ENCODE data around the gene UNC13A. TPM values are rescaled to one million over a fixed set of nuclear protein-coding genes. Genes with fewer than 3 reads are reported as not detected.
A peak's percentile ranks its signal among the peaks of the same experiment; 100 is the strongest.

Gene UNC13A
- total RNA-seq (2021), result 40.7 to 42.9 TPM (median 41.1 TPM) in 3 replicates
- percentile 58 among the genes with signal in this experiment for Bru-seq, nascent RNA
- long read RNA-seq, experiment 1, partial matches to known transcripts, result 7 of 85 reads
- long read RNA-seq, experiment 1, other reads (novel, unspliced or antisense), result 77 of 85 reads
- long read RNA-seq, experiment 2, partial matches to known transcripts, result 1 of 33 reads
- long read RNA-seq, experiment 2, other reads (novel, unspliced or antisense), result 32 of 33 reads
- long read RNA-seq, experiment 3, result 0 reads

GRCh38 chr19:17687857-17688784 lies at the start of gene UNC13A:
Gene UNC13A (minus strand): TSS chr19:17688354. CDS start chr19:17688199, 155 bp downstream.
- peak; percentile 24 for ATAC-seq
- Mint-ChIP-seq H3K36me3 (peaks cover 3% of the 10 kb centered on the region; the same call in 1 of the 2 replicates), H3K9me3 (no peaks in the 10 kb centered on the region), H3K27me3 (ENCODE audit: low read depth) (no peaks in the 10 kb centered on the region; the same call in 1 of the 2 replicates), H3K27ac (peak within 1 kb of the TSS; percentile 93), H3K4me1 (peaks cover 15% of the 10 kb centered on the region), H3K4me3 (peak within 1 kb of the TSS; percentile 99)
- peak; percentile 89 for DNase-seq (ENCODE audit: low spot score)
- POLR2A ChIA-PET, result interaction anchor here (0.6 to 1.1 kb wide), 4 partner anchors 10 to 82 kb away, joined by 3 to 4 read pairs (median 3); partner anchors contain the start of gene MAP1S
- CTCF ChIA-PET, result interaction anchor here (0.6 to 1.9 kb wide), 9 partner anchors 9 to 176 kb away, joined by 3 to 16 read pairs (median 3); partner anchors contain the start of gene PGLS
- no peak for TF ChIP-seq ZNF532 (CRISPR knock-in tag; IDR thresholded peaks at IDR 0.05; ENCODE audit: borderline replicate concordance)
- peak; percentile 44; the same call in 1 of the 2 replicates for TF ChIP-seq TEAD4 (CRISPR knock-in tag; IDR thresholded peaks at IDR 0.05)
- peak; percentile 79; the same call in 1 of the 2 replicates for TF ChIP-seq SMAD3 (CRISPR knock-in tag; IDR thresholded peaks at IDR 0.05; ENCODE audit: borderline replicate concordance)
- TF ChIP-seq ZNF671 (CRISPR knock-in tag; IDR thresholded peaks at IDR 0.05), result no peak
- no peak for TF ChIP-seq HMGA2 (CRISPR knock-in tag; IDR thresholded peaks at IDR 0.05)
- TF ChIP-seq ZNF232 (CRISPR knock-in tag; IDR thresholded peaks at IDR 0.05), result peak; percentile 87; the same call in 1 of the 2 replicates
- TF ChIP-seq TEAD1 (CRISPR knock-in tag; IDR thresholded peaks at IDR 0.05), result peak; percentile 86
- TF ChIP-seq ELF4 (CRISPR knock-in tag; IDR thresholded peaks at IDR 0.05; ENCODE audit: low read depth), result 0 out of 2 replicates have a peak, but pooled peaks have one; percentile 49
- TF ChIP-seq, protein P1, sequence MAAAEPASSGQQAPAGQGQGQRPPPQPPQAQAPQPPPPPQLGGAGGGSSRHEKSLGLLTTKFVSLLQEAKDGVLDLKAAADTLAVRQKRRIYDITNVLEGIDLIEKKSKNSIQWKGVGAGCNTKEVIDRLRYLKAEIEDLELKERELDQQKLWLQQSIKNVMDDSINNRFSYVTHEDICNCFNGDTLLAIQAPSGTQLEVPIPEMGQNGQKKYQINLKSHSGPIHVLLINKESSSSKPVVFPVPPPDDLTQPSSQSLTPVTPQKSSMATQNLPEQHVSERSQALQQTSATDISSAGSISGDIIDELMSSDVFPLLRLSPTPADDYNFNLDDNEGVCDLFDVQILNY (CRISPR knock-in tag; IDR thresholded peaks at IDR 0.05), result peak; percentile 76; the same call in 1 of the 2 replicates
- TF ChIP-seq AR (CRISPR knock-in tag; IDR thresholded peaks at IDR 0.05), result no peak
- no peak for TF ChIP-seq ZNF396 (CRISPR knock-in tag; IDR thresholded peaks at IDR 0.05; ENCODE audit: borderline replicate concordance)
- TF ChIP-seq, protein P2, sequence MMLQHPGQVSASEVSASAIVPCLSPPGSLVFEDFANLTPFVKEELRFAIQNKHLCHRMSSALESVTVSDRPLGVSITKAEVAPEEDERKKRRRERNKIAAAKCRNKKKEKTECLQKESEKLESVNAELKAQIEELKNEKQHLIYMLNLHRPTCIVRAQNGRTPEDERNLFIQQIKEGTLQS (CRISPR knock-in tag; conservative IDR thresholded peaks at IDR 0.05), result no peak
- peak; percentile 73; the same call in 1 of the 2 replicates for TF ChIP-seq CREM (CRISPR knock-in tag; IDR thresholded peaks at IDR 0.05)
- TF ChIP-seq, protein P3, sequence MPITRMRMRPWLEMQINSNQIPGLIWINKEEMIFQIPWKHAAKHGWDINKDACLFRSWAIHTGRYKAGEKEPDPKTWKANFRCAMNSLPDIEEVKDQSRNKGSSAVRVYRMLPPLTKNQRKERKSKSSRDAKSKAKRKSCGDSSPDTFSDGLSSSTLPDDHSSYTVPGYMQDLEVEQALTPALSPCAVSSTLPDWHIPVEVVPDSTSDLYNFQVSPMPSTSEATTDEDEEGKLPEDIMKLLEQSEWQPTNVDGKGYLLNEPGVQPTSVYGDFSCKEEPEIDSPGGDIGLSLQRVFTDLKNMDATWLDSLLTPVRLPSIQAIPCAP (CRISPR knock-in tag; IDR thresholded peaks at IDR 0.05), result no peak
- peak; percentile 71; the same call in 1 of the 2 replicates for TF ChIP-seq ESRRA (CRISPR knock-in tag; IDR thresholded peaks at IDR 0.05; ENCODE audit: borderline replicate concordance)
- TF ChIP-seq NR1H2 (CRISPR knock-in tag; IDR thresholded peaks at IDR 0.05), result no peak
- TF ChIP-seq SP1 (CRISPR knock-in tag; conservative IDR thresholded peaks at IDR 0.05), result peak; percentile 76
- TF ChIP-seq ZNF219 (CRISPR knock-in tag; IDR thresholded peaks at IDR 0.05; ENCODE audit: borderline replicate concordance), result peak; percentile 81; the same call in 1 of the 2 replicates
- TF ChIP-seq ARID4B (CRISPR knock-in tag; IDR thresholded peaks at IDR 0.05; ENCODE audit: borderline replicate concordance), result peak; percentile 77
- no peak for TF ChIP-seq SMAD4 (CRISPR knock-in tag; IDR thresholded peaks at IDR 0.05)

Data from WTC11 (cell line).